HG03432 (cell line): ENCODE measurements around the gene TMC6.
"Not testable (repeated sequence)": the region's sequence is repeated elsewhere in the genome, so short reads cannot be mapped to it uniquely, and the experiment has no call there.

ENCODE experiments used
- ATAC-seq: cut with Tn5 transposase; IDR thresholded peaks from one replicate; pipeline ENCODE4 v1.9.1; 2021; ENCODE audit warnings: mild to moderate bottlenecking, moderate library complexity; ENCODE audit not compliant: unreplicated experiment

TMC6 gene

GRCh38 chr17:78128551-78129350 lies at the start of gene TMC6:
Gene TMC6, minus strand, starts transcription at chr17:78128755. Its CDS starts 1,923 bp downstream, at chr17:78126832.
- peak; percentile 28 for ATAC-seq

GRCh38 chr17:78176548-78177025 lies 48.0 kb upstream of the TMC6 start:
- no peak for ATAC-seq

GRCh38 chr17:78175643-78175981 lies 47.1 kb upstream of the TMC6 start:
- ATAC-seq: no peak

GRCh38 chr17:78174870-78175642 lies 46.5 kb upstream of the TMC6 start:
- no peak for ATAC-seq

GRCh38 chr17:78174346-78174869 lies 45.9 kb upstream of the TMC6 start:
- ATAC-seq: no peak

- ATAC-seq: peak; percentile 31
Observed at GRCh38 chr17:78173097-78173715, 44.7 kb upstream of the TMC6 start.

- no peak for ATAC-seq
Observed at GRCh38 chr17:78172249-78173051, 43.9 kb upstream of the TMC6 start.

- ATAC-seq: not testable (repeated sequence)
Observed at GRCh38 chr17:78171591-78172248, 43.2 kb upstream of the TMC6 start.

- no peak for ATAC-seq
Observed at GRCh38 chr17:78170692-78171590, 42.4 kb upstream of the TMC6 start.

GRCh38 chr17:78168903-78169793 lies 40.6 kb upstream of the TMC6 start:
- ATAC-seq: peak; percentile 27

GRCh38 chr17:78168242-78168902 lies 39.8 kb upstream of the TMC6 start, which contains the start of gene SYNGR2:
Gene SYNGR2, plus strand, starts transcription at chr17:78168581. Its CDS starts 36 bp downstream, at chr17:78168617.
- peak; percentile 55 for ATAC-seq

- ATAC-seq: no peak
Observed at GRCh38 chr17:78166416-78166815, 37.9 kb upstream of the TMC6 start.

GRCh38 chr17:78164748-78165607 lies 36.4 kb upstream of the TMC6 start:
- no peak for ATAC-seq

GRCh38 chr17:78163881-78164747 lies 35.6 kb upstream of the TMC6 start:
- no peak for ATAC-seq

GRCh38 chr17:78159575-78160158 lies 31.1 kb upstream of the TMC6 start:
- no peak for ATAC-seq
